HUES64 (cell line): ENCODE data around the gene PLEKHG1.

Source experiments
- H3K27ac ChIP-seq: 2 replicates; pipeline ENCODE4 v1.7.0; 2013; ENCODE audit warnings: low read depth, low read length, inconsistent platforms
- H3K27me3 ChIP-seq: 2 replicates; pipeline ENCODE4 v1.6.1; 2013; ENCODE audit warnings: mild to moderate bottlenecking, low read length; ENCODE audit not compliant: insufficient read depth
- H3K36me3 ChIP-seq: 2 replicates; pipeline ENCODE4 v1.6.1; 2013; ENCODE audit warnings: mild to moderate bottlenecking, low read length; ENCODE audit not compliant: insufficient read depth
- H3K4me1 ChIP-seq: 2 replicates; pipeline ENCODE4 v1.6.1; 2013; ENCODE audit warnings: mild to moderate bottlenecking, low read length, moderate library complexity; ENCODE audit not compliant: insufficient read depth
- H3K4me3 ChIP-seq: 2 replicates; pipeline ENCODE4 v1.5.1; 2013; ENCODE audit warnings: mild to moderate bottlenecking, low read length, moderate library complexity
- H3K9ac ChIP-seq: 2 replicates; pipeline ENCODE4 v1.6.1; 2013; ENCODE audit warnings: mild to moderate bottlenecking, low read depth, low read length
- H3K9me3 ChIP-seq: 2 replicates; pipeline ENCODE4 v1.6.1; 2013; ENCODE audit warnings: low read depth, low read length; ENCODE audit not compliant: insufficient read depth
- WGBS: fragments of 150-250, 120-280 bp; methylation state at CpG from one replicate; pipeline ENCODE4 v1.1.7; 2013; ENCODE audit warnings: missing lambda C conversion rate; 5-methylcytosine and 5-hydroxymethylcytosine counted together

Gene PLEKHG1

GRCh38 chr6:150620244-150620643 is 20.6 kb downstream of the PLEKHG1 start:
- no peak overlapping the region for H3K27ac ChIP-seq
- no peaks in the 10 kb centered on the region for H3K4me1 ChIP-seq
- no peaks in the 10 kb centered on the region for H3K36me3 ChIP-seq
- no peaks in the 10 kb centered on the region for H3K27me3 ChIP-seq
- no peaks in the 10 kb centered on the region for H3K9me3 ChIP-seq
- no peak overlapping the region for H3K9ac ChIP-seq
- WGBS, result 96% methylated on average over 3 of the region's 3 CpGs
- no peak overlapping the region for H3K4me3 ChIP-seq

- Histone ChIP-seq H3K27ac (no peak overlapping the region), H3K36me3 (no peaks in the 10 kb centered on the region), H3K4me1 (no peaks in the 10 kb centered on the region), H3K9me3 (no peaks in the 10 kb centered on the region), H3K9ac (no peak overlapping the region), H3K4me3 (no peak overlapping the region), H3K27me3 (no peaks in the 10 kb centered on the region)
- WGBS, result 90% methylated on average over 2 of the region's 2 CpGs
Observed at GRCh38 chr6:150620763-150621162, 21.1 kb downstream of the PLEKHG1 start.

- H3K4me1 ChIP-seq, result no peaks in the 10 kb centered on the region
- no peak overlapping the region for H3K27ac ChIP-seq
- no peak overlapping the region for H3K4me3 ChIP-seq
- no peaks in the 10 kb centered on the region for H3K27me3 ChIP-seq
- WGBS, result 98% methylated on average over 4 of the region's 4 CpGs
- H3K9me3 ChIP-seq, result no peaks in the 10 kb centered on the region
- no peak overlapping the region for H3K9ac ChIP-seq
- H3K36me3 ChIP-seq, result no peaks in the 10 kb centered on the region
Observed at GRCh38 chr6:150622476-150622875, 22.8 kb downstream of the PLEKHG1 start.

- no peaks in the 10 kb centered on the region for H3K9me3 ChIP-seq
- 96% methylated on average over 14 of the region's 18 CpGs for WGBS
Observed at GRCh38 chr6:150622941-150623874, 23.5 kb downstream of the PLEKHG1 start.

GRCh38 chr6:150624191-150624590 is 24.5 kb downstream of the PLEKHG1 start:
- Histone ChIP-seq H3K4me3 (no peak overlapping the region), H3K27me3 (no peaks in the 10 kb centered on the region), H3K9me3 (no peaks in the 10 kb centered on the region), H3K27ac (no peak overlapping the region), H3K9ac (no peak overlapping the region), H3K36me3 (no peaks in the 10 kb centered on the region), H3K4me1 (no peaks in the 10 kb centered on the region)
- WGBS, result 82% methylated on average over 4 of the region's 5 CpGs

More at GRCh38 chr6:150622941-150623874, 23.5 kb downstream of the PLEKHG1 start:
- H3K27me3 ChIP-seq, result no peaks in the 10 kb centered on the region
- H3K9ac ChIP-seq, result no peak overlapping the region
- H3K27ac ChIP-seq, result no peak overlapping the region
- H3K36me3 ChIP-seq, result no peaks in the 10 kb centered on the region
- no peak overlapping the region for H3K4me3 ChIP-seq
- no peaks in the 10 kb centered on the region for H3K4me1 ChIP-seq

- H3K27me3 ChIP-seq, result no peaks in the 10 kb centered on the region
- H3K9ac ChIP-seq, result no peak overlapping the region
- no peaks in the 10 kb centered on the region for H3K4me1 ChIP-seq
- WGBS, result 93% methylated on average over 4 of the region's 4 CpGs
- H3K4me3 ChIP-seq, result no peak overlapping the region
- H3K27ac ChIP-seq, result no peak overlapping the region
- no peaks in the 10 kb centered on the region for H3K9me3 ChIP-seq
- H3K36me3 ChIP-seq, result no peaks in the 10 kb centered on the region
Observed at GRCh38 chr6:150625927-150626326, 26.2 kb downstream of the PLEKHG1 start.

- no peak overlapping the region for H3K4me3 ChIP-seq
- no peak overlapping the region for H3K9ac ChIP-seq
- H3K27ac ChIP-seq, result no peak overlapping the region
- H3K4me1 ChIP-seq, result no peaks in the 10 kb centered on the region
- no peaks in the 10 kb centered on the region for H3K36me3 ChIP-seq
- H3K9me3 ChIP-seq, result no peaks in the 10 kb centered on the region
- H3K27me3 ChIP-seq, result no peaks in the 10 kb centered on the region
Observed at GRCh38 chr6:150627154-150627553, 27.5 kb downstream of the PLEKHG1 start.

- Histone ChIP-seq H3K4me1 (no peaks in the 10 kb centered on the region), H3K36me3 (no peaks in the 10 kb centered on the region), H3K9me3 (no peaks in the 10 kb centered on the region), H3K9ac (no peak overlapping the region), H3K4me3 (no peak overlapping the region), H3K27me3 (no peaks in the 10 kb centered on the region), H3K27ac (no peak overlapping the region)
- 96% methylated on average over 5 of the region's 5 CpGs for WGBS
Observed at GRCh38 chr6:150627585-150628025, 27.9 kb downstream of the PLEKHG1 start.

- Histone ChIP-seq H3K27ac (no peak overlapping the region), H3K9ac (no peak overlapping the region), H3K4me1 (no peaks in the 10 kb centered on the region), H3K27me3 (no peaks in the 10 kb centered on the region), H3K9me3 (no peaks in the 10 kb centered on the region), H3K4me3 (no peak overlapping the region), H3K36me3 (no peaks in the 10 kb centered on the region)
- 76% methylated on average over 5 of the region's 6 CpGs for WGBS
Observed at GRCh38 chr6:150628908-150629307, 29.2 kb downstream of the PLEKHG1 start.

- Histone ChIP-seq H3K9me3 (no peaks in the 10 kb centered on the region), H3K36me3 (no peaks in the 10 kb centered on the region), H3K27ac (no peak overlapping the region), H3K4me1 (no peaks in the 10 kb centered on the region), H3K9ac (no peak overlapping the region), H3K27me3 (no peaks in the 10 kb centered on the region), H3K4me3 (no peak overlapping the region)
- 94% methylated on average over 11 of the region's 12 CpGs for WGBS
Observed at GRCh38 chr6:150631283-150631983, 31.7 kb downstream of the PLEKHG1 start.

- H3K36me3 ChIP-seq, result no peaks in the 10 kb centered on the region
- no peak overlapping the region for H3K27ac ChIP-seq
- H3K9me3 ChIP-seq, result no peaks in the 10 kb centered on the region
- 95% methylated on average over 9 of the region's 9 CpGs for WGBS
- no peak overlapping the region for H3K4me3 ChIP-seq
- no peak overlapping the region for H3K9ac ChIP-seq
- H3K27me3 ChIP-seq, result no peaks in the 10 kb centered on the region
- H3K4me1 ChIP-seq, result no peaks in the 10 kb centered on the region
Observed at GRCh38 chr6:150631984-150632642, 32.4 kb downstream of the PLEKHG1 start.
